Daoy (cell line): Measurements from ENCODE around the gene KRT2. TPM values are rescaled to one million over a fixed set of nuclear protein-coding genes. Genes with fewer than 3 reads are reported as not detected.

Experiments used
- DNase-seq: peaks from one replicate; pipeline ENCODE4 v3.0.0-alpha.2; 2015; ENCODE audit warnings: low read depth
- total RNA-seq: library from RNA; depleted of rRNA; stranded (reverse); fragments of >200 nt; shearing (Covaris generic); gene quantifications from 2 replicates; pipeline ENCODE4 v1.2.3, GENCODE V29; 2014

Gene KRT2
- total RNA-seq, 1 experiment from 2014 or later = 0.40 TPM

GRCh38 chr12:52641468-52641867, 10.5 kb downstream of the KRT2 start:
- no peak for DNase-seq

DNA sequence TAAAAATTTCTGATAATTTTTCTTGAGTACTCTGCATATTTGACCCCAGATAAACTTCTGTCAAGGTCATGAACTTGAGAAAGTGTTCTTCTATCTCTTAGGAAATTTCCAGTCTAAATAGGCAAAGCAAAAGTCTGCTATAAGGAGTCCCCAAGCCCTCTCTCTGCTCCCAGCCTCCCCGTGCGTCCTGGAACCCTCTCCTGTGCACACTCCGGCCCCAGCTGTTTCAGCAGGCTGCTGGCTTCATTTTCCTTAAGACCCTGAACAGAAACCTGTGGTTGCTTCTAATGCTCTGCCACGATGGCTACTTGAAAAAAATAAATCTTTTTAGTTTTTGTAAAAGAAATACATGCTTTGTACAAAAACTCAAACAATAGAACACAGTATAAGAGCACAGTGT, 14.7 kb downstream of the KRT2 start:
- no peak for DNase-seq

DNA sequence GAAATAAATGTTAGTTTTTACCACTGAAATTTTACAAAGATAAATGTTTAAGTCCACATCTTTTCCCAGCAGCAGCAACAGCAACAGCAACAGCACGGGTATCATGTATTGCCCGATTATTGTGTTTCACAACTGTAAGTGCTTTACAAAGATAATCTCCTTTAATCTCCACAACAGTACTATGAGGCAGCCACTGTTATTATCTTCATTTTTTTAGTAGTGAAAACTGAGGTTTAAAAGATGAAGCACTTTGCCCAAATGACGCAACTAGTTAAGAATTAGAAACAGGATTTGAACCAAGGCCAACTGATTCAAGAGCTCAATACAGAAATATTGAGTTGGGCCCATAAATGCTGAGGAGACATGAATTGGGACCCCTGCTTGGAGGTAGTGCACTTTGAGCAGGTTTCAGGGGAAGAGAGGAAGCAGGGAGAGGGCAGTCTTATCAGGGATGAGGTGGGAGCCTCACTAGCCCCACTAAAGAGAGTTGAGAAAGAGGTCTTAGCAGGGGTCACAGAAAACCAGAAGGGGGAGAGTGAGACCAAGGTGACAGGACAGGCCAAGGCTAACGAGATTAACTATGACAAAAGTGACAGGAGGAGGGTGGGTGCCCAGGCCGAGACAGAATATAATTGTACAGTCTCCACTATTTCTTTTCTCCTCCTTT, 15.3 kb downstream of the KRT2 start:
- DNase-seq = no peak

- no peak for DNase-seq
These were observed 15.8 kb downstream of the KRT2 start for GRCh38 chr12:52636189-52636588.

GRCh38 chr12:52634266-52635056, 17.6 kb downstream of the KRT2 start:
- no peak for DNase-seq

DNA sequence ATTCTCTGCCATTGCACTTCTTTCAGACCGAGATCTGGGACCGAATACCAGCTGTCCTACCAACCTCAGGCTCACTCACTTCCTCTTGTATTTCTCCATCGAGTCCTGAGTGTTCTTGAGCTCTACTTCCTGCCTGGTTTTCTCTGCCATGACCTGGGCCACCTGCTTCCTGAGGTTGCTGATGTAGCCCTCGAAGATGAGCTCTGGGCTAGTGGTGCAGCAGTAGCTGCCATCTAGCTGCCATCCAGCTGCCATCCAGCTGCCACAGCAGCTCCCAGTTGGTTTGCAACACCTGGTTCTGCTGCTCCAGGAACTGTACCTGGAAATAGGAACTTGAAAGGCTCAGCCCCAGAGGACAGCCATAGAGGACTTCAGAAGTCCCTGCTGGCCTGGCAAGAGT, 18.6 kb downstream of the KRT2 start:
- no peak for DNase-seq

GRCh38 chr12:52632656-52633055, 19.4 kb downstream of the KRT2 start:
- no peak for DNase-seq

DNA sequence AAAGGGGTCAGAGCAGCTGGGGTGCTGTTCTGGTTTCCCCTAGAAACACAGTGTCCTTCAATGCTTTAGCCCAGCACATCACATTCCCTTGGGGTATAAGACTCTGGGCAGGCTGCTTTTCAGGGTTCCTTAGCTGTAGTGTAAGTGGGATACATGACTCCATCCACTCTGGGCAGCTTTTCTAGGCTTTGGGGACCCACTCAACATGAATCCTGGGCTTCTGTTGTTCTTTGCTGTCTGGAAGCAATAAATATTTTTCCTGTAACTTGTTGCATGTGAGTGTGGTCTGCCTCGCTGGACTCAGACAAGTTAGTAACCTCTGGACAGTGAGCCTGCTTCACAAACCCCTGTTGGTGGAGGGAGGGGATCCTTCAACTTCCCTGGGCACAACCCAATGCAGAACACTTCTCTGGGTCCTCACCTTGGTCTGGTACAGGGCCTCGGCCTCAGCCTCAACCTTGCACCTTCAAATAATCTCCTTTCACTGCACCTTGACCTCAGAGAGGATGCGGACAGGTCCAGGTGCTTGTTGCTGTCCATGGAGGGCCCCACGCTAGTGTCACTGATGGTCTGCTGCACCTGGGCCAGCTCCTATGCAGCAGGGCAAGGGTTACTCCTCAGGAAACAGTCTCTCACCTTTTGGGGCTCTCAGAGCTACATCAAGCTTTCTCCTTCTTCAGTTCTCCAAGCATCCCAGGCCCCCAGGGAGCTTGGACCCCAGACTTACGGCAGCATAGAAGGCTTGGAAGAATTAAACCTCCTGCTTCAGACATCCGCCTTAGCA, 20.1 kb downstream of the KRT2 start:
- no peak for DNase-seq

DNA sequence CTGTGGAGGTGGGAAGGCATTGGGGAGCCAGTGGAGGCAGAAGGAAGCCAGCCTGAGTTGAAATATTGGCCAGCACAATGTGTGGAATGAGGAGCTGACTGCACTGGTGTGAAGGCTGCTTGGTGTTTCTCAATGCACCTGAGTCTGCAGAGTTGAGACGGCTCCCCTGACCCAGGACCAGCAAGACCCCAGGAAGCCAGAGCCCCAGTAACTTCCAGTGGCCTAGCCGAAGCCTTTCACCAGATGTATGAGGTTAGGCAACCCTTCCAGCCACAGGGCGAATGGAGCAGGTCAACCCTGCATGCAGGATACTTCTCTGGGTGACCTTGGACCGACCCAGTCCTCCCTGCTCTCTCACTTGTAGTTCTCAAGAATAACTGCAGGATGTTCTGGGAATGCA, 20.7 kb downstream of the KRT2 start:
- DNase-seq = no peak

DNA sequence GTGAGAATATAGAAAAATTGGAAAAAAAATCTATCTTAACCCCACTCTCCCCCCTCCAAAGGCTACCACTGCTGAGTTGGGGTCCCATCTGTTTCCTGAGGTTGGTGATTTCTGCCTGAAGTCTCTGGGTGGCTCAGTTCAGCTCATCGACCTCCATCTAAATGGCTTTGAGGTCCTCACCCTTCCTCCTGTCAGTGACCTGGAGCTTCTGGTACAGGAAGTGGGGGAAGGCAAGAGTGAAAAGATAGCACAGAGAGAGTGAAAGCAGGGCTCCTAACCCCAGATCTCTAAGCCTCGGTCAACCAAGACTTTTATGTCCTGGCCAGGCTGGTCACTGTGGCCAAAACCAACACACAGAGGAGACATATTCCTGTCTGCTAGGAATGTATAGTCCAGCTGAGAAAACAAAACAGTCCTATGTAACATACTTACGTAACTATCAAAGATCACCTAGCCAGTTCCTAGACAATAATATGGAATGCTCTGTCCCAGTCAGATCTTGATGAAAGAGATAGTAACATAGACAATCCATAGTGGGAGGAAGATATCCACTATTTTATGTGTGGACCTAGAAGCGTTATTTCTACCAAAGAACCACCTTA, 21.3 kb downstream of the KRT2 start:
- DNase-seq = no peak

GRCh38 chr12:52630008-52630500, 22.0 kb downstream of the KRT2 start:
- DNase-seq = no peak

- no peak for DNase-seq
These were observed 22.6 kb downstream of the KRT2 start for GRCh38 chr12:52629281-52630007.

DNA sequence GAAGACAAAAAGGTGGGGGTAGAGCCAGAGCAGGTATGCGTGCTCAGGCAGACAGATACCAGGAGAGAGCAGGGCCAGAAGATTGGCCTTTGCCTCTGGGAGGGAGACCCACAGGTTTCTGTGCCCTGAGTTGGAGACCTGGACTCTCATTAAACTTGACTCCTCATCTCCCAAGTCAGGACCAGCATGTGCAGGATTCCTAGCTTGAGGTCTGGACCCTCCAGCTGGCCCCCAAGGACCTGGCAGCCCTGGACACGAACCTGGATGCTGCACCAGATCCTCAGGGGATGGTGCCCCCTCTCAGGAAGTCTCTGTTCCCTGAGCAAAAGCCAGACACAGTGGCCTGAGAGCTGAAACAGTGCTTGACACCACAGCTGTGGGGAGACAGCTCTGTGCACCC, 23.2 kb downstream of the KRT2 start:
- DNase-seq = no peak

DNA sequence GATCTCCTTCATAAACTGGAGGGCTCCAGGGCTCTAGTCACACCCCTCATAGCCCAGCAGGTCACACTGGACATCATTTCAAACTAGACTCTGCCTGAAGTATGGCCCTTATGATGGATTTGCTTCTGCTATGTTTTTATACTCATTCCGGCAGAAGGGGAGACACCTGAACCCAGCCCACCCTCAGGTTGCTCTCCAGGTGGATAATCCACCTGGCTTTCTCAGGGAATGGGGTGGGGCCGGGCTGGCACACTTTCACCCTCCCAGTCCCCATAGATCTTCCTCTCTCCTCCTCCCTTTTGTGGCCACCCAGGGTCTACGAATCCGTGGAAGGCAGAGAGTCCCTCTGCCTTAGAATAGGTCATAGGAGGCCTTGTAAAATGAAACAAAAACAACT, 23.9 kb downstream of the KRT2 start:
- DNase-seq = no peak

DNA sequence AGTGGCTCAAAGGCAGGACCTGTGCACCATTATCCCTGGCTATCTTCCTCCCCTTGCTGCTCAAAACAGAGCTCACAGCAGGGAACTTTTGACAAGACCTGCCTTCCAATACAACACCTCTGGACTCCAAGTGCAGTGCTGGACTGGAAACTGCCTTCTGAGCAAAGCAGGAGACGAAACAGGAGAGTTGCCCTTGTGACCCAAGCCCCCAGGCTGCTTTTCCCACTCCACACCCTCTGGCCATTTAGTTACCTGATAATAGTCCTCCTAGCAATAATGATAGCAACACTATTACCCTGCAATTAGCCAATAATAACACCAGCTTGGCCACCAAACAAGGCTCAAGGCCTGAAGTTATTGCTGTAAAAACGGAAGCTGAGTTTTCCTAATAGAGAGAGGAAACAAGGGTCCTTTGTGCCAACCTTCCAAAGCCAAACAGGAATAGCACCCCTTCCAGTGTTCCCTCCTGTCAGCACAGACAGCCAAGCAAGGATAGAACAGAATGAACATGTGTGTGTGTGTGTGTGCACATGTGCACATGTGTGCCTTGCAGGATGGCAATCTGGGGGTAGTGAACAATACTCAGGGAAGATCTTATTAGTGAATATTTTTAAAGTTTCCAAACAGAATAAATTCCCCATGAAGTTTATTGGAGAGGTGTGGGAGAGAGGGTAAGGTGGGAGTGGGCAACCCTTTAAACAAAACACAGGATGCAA, 24.5 kb downstream of the KRT2 start:
- no peak for DNase-seq

DNA sequence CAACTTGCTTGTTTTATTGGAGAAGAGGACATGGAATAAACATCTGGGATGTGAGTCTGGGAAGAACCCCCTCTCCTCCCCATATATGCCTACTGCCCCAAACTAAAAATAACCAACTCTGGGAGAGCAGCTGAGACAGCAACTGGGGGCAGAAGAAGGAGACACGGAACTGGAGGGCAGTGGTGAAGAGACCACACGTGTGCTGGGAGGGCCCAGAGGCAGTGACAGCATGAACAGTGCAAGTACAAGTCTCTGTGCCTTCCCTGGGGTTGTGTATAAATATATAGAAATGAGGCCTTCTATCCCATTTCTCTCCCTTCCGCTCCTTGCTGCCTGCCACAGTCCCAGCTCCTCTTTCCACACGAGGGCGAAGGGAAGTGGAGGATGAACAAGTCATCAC, 29.7 kb downstream of the KRT2 start:
- DNase-seq = no peak

DNA sequence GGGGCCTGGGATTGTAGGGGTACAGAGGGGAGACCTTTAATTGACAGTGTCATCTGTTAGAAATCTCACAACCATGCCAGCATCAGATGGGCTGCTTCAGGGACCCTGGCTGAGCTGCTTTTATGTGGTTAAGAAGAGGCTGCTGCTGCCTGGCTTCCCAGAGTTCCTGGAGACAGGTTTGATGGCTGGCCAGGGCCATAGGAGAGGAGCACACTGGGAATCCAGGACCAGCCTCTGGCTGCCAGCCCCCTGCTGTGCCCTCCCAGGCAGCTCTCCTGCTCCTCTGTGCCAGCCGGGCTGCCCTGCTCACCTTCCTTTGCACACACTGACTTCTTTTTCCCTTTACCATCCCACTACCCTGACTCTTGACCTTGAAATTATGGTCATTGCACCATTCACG, 33.1 kb downstream of the KRT2 start:
- DNase-seq = no peak

DNA sequence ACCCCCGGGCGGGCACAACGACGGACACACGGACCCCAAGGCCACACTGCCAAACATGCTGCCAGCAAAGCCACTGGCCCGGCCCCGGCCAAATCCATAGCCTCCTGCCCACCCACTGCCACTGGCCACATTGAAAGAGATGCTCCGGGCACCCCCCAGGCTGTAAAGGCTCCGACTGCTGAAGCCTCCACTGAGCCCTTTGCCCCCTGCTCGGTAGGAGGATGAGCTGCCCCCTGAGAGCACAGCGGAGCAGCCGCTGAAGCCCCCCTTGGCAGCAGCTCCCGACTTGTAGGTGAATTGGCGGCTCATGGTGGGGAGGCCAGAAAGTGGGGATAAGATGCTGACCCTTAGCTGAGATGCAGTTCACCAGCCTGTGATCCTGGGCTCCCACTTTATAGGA, 33.8 kb downstream of the KRT2 start, which contains the start of gene KRT73:
TSS of gene KRT73 (minus strand) at position 344 of the 400 bp plus-strand sequence. CDS start at position 309, 35 bp downstream.
- DNase-seq = no peak

DNA sequence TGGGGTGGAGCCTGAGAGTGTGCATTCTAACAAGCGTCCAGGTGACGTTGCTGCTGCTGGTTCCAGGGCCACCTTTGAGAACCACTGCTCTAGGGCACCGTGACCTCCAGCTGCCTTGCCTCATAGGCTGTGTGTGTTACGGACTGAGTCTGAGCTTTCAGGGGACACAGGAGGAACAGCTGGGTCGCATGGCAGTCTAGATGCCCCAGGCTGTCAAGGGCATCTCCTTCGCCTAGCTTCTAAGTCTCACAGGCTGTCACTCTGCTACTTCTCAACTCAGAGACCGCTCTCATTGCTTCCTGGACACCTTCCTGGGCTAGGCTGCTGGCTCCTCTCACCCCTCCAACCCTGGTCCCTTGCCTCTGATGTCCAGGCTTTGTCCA, 34.6 kb downstream of the KRT2 start:
- no peak for DNase-seq

DNA sequence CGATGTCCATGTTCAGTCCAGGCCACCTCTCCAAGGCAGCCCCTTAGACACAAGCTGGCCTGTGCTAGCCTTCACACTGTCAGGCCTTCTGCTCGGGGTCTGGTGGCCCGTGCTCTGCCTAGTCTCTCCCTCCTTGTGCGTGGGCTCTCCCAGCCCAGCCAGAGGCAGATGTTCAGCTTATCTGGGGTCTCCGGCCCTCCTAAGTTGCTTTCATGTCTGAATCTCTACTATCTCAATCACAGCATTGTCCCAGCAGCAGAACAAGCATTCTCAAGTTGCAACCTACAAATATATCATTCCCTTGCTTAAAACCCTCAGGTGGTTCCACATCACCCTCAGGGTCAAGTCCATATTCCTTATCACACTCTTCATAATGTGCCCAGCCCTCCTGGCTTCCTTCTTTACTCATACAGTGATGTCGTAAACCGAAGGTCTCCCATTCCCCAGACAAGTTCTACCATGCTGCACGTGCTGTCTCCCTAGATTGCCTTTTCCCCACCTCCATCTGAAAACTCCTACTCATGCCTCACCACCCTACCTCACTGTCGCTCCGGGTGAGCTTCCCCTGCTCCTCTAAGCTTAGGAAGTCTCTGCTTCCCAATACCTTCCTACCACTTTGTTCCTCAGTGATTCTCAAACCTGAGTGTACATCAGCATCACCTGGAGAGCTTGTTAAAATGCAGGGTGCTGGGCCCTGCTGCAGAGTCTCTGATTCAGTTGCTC, 35.2 kb downstream of the KRT2 start:
- DNase-seq = no peak
